Uterus (tissue), 2 donors: Measurements from ENCODE around the gene RAB42.
"Not testable (repeated sequence)": the region's sequence is repeated elsewhere in the genome, so short reads cannot be mapped to it uniquely, and the experiment has no call there.

Experiments used
- CTCF ChIP-seq, 4 experiments: fragments of 200-600 bp in 2 of 4; fragments of 450-650 bp in 2 of 4; sonication (generic) in 2 of 4; IDR thresholded peaks; one replicate each; pipeline ENCODE4 v1.5.1; 2016 to 2019; ENCODE audit warnings: antibody characterized with exemption in 4 of 4, mild to moderate bottlenecking in 2 of 4, moderate library complexity in 1 of 4
- POLR2A ChIP-seq, 2 donors: fragments of 450-650 bp; IDR thresholded peaks; one replicate each; pipeline ENCODE4 v1.6.1; 2016; ENCODE audit warnings: antibody characterized with exemption in 2 of 2, mild to moderate bottlenecking in 1 of 2, moderate library complexity in 1 of 2

- TF ChIP-seq CTCF, POLR2A (IDR thresholded peaks at IDR 0.05): not testable (repeated sequence)
Measured at GRCh38 chr1:28596276-28596675, 4.2 kb downstream of the RAB42 start.
